Epithelial cell of proximal tubule (primary cell): ENCODE data around the gene PATZ1. TPM values are rescaled to one million over a fixed set of nuclear protein-coding genes. Genes with fewer than 3 reads are reported as not detected.
"Not testable (repeated sequence)": the region's sequence is repeated elsewhere in the genome, so short reads cannot be mapped to it uniquely, and the experiment has no call there.

ENCODE experiments used
- DNase-seq: peaks from one replicate; pipeline ENCODE4 v3.0.0-alpha.2; 2011; ENCODE audit warnings: low read depth
- H3K4me3 ChIP-seq: 2 replicates; pipeline ENCODE4 v1.5.1; 2011; ENCODE audit warnings: low read depth, mild to moderate bottlenecking, low read length
- total RNA-seq: library from RNA; depleted of rRNA; stranded (reverse); fragments of >200 nt; gene quantifications from 2 replicates; pipeline ENCODE4 v1.2.3, GENCODE V29; 2015
- TF ChIP-seq, protein P1 (sequence below): conservative IDR thresholded peaks from 2 replicates; pipeline ENCODE4 v1.5.1; 2012; ENCODE audit warnings: low read depth, mild to moderate bottlenecking, low read length

The PATZ1 gene, protein sequence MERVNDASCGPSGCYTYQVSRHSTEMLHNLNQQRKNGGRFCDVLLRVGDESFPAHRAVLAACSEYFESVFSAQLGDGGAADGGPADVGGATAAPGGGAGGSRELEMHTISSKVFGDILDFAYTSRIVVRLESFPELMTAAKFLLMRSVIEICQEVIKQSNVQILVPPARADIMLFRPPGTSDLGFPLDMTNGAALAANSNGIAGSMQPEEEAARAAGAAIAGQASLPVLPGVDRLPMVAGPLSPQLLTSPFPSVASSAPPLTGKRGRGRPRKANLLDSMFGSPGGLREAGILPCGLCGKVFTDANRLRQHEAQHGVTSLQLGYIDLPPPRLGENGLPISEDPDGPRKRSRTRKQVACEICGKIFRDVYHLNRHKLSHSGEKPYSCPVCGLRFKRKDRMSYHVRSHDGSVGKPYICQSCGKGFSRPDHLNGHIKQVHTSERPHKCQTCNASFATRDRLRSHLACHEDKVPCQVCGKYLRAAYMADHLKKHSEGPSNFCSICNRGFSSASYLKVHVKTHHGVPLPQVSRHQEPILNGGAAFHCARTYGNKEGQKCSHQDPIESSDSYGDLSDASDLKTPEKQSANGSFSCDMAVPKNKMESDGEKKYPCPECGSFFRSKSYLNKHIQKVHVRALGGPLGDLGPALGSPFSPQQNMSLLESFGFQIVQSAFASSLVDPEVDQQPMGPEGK
- total RNA-seq, result 30.8 and 31.4 TPM in 2 replicates

DNA sequence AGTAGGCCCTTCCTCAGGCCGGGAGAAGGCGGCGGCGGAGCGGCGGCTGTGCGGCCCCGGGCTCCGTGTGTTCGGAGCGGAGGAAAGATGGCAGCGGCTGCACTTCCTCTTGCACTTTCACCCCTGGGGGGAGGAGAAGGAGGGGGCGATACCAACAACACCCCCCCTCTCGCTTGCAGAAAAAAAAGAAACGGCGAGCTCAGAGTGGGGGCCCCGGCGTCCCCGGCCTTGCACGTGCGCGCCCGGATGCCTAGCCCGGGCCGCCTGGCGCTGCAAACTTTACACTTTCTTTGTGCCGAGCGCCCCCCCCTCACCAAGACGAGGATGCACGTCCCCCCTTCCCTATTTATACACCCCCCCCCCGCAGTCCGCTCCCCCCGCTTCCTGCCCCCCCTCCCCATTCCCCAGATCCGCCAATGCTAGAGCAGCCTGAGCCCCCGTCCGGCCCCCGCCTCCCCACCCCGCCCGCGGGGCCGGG lies at the start of gene PATZ1:
PATZ1 (minus strand) TSS at position 92 of the 478 bp plus-strand sequence. CDS start 744 bp downstream, outside the sequence.
- TF ChIP-seq, protein P1, sequence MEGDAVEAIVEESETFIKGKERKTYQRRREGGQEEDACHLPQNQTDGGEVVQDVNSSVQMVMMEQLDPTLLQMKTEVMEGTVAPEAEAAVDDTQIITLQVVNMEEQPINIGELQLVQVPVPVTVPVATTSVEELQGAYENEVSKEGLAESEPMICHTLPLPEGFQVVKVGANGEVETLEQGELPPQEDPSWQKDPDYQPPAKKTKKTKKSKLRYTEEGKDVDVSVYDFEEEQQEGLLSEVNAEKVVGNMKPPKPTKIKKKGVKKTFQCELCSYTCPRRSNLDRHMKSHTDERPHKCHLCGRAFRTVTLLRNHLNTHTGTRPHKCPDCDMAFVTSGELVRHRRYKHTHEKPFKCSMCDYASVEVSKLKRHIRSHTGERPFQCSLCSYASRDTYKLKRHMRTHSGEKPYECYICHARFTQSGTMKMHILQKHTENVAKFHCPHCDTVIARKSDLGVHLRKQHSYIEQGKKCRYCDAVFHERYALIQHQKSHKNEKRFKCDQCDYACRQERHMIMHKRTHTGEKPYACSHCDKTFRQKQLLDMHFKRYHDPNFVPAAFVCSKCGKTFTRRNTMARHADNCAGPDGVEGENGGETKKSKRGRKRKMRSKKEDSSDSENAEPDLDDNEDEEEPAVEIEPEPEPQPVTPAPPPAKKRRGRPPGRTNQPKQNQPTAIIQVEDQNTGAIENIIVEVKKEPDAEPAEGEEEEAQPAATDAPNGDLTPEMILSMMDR, result no peak
- H3K4me3 ChIP-seq, result peak within 1 kb of the TSS; percentile 71
- DNase-seq, result no peak

DNA sequence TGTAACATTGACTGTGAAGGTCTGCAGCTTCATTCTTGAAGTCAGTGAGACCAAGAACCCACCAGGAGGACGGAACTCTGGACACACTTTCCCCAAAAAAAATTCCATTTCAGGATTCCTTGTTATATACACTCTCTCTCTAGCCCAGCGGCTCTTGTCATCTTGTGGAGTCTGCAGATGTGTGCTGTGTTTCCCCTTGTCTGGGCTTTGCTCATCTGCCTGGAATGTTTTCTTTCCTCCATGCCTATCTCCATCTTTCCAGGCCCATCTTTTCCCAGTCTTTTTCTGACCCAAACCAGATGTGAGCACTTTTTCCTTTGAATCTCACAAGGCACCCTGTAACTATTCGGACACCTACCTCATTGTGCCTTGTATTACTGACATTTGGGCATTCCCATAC lies 48.2 kb upstream of the PATZ1 start:
- no peak for DNase-seq
- TF ChIP-seq, protein P1, result no peak
- no peak overlapping the region for H3K4me3 ChIP-seq

- TF ChIP-seq, protein P1, result no peak
- H3K4me3 ChIP-seq, result no peak overlapping the region
- no peak for DNase-seq
These were observed 47.7 kb upstream of the PATZ1 start for GRCh38 chr22:31393893-31394292.

GRCh38 chr22:31378651-31379050 lies 32.5 kb upstream of the PATZ1 start:
- DNase-seq, H3K4me3 ChIP-seq: not testable (repeated sequence)

GRCh38 chr22:31378123-31378522 lies 32.0 kb upstream of the PATZ1 start:
- no peak overlapping the region for H3K4me3 ChIP-seq
- DNase-seq, result no peak
- TF ChIP-seq, protein P1, result no peak

DNA sequence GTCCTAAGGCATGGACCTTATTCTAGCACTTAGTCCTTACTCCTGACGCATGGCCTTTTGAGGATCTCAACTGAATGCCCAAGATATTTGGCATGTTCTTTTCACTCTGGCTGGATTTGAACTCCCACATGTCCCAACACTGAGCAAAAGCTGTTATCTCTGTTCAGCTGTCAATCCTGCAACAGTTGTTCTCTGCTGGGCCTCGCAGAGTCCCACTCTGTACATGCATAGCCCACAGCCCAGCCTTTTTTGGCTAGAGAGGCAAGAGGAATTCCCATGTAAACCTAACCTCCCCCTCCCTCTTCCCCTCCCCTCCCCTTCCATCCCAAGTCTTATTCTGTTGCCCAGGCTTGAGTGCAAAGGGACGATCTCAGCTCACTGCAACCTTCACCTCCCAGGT lies 31.5 kb upstream of the PATZ1 start:
- no peak overlapping the region for H3K4me3 ChIP-seq
- no peak for DNase-seq
- TF ChIP-seq, protein P1, result no peak

DNA sequence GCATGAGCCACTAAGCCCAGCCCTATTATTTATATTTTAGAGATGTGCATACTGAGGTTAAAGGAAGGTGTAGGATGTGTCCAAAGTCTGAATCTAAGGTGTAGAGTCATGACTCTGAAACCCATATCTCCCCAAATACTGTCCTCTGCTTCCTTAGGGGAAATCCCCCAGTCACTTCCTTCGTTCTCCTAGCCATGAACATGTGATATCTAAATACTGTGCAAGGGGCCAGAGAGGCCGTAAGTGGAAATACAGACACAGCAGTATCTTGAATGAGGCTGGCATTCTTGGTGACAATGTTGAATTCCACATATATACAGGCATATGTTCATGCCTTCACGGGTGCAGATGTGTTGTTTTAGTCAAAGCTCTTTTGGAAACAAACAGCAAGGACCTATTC lies 21.3 kb upstream of the PATZ1 start:
- TF ChIP-seq, protein P1, result no peak
- no peak overlapping the region for H3K4me3 ChIP-seq
- DNase-seq, result no peak
